Measurements from ENCODE around the gene BCAR1.
"Not testable (repeated sequence)": the region's sequence is repeated elsewhere in the genome, so short reads cannot be mapped to it uniquely, and the experiment has no call there.

Gene BCAR1

GRCh38 chr16:75219088-75219487, 32.3 kb downstream of the BCAR1 start:
- DNase-seq: no peak

GRCh38 chr16:75218256-75219076, 33.0 kb downstream of the BCAR1 start, which contains the start of gene CTRB1:
Gene CTRB1, plus strand, starts transcription at chr16:75218988. Its CDS starts 20 bp downstream, at chr16:75219008.
- no peak for DNase-seq

- no peak for DNase-seq
Measured at GRCh38 chr16:75217389-75217851, 34.0 kb downstream of the BCAR1 start.

GRCh38 chr16:75216576-75216975, 34.8 kb downstream of the BCAR1 start:
- DNase-seq: no peak

- no peak for DNase-seq
Measured at GRCh38 chr16:75216127-75216526, 35.3 kb downstream of the BCAR1 start.

- DNase-seq: not testable (repeated sequence)
Measured at GRCh38 chr16:75211286-75211685, 40.1 kb downstream of the BCAR1 start.

- no peak for DNase-seq
Measured at GRCh38 chr16:75209944-75210343, 41.5 kb downstream of the BCAR1 start.

GRCh38 chr16:75209514-75209913, 41.9 kb downstream of the BCAR1 start:
- not testable (repeated sequence) for DNase-seq

- DNase-seq: no peak
Measured at GRCh38 chr16:75208861-75209505, 42.4 kb downstream of the BCAR1 start.

- no peak for DNase-seq
Measured at GRCh38 chr16:75208242-75208825, 43.1 kb downstream of the BCAR1 start.

GRCh38 chr16:75207831-75208230, 43.6 kb downstream of the BCAR1 start:
- no peak for DNase-seq

- no peak for DNase-seq
Measured at GRCh38 chr16:75206749-75207451, 44.5 kb downstream of the BCAR1 start, which contains the start of gene CTRB2. Gene CTRB2, minus strand, starts transcription at chr16:75207161. Its CDS starts 20 bp downstream, at chr16:75207141.

- not testable (repeated sequence) for DNase-seq
Measured at GRCh38 chr16:75205961-75206748, 45.3 kb downstream of the BCAR1 start.

- not testable (repeated sequence) for DNase-seq
Measured at GRCh38 chr16:75205438-75205837, 46.0 kb downstream of the BCAR1 start.

GRCh38 chr16:75204905-75205304, 46.5 kb downstream of the BCAR1 start:
- DNase-seq: not testable (repeated sequence)

GRCh38 chr16:75204410-75204758, 47.0 kb downstream of the BCAR1 start:
- no peak for DNase-seq

- no peak for DNase-seq
Measured at GRCh38 chr16:75203667-75204409, 47.6 kb downstream of the BCAR1 start.

GRCh38 chr16:75203096-75203495, 48.3 kb downstream of the BCAR1 start:
- no peak for DNase-seq

- no peak for DNase-seq
Measured at GRCh38 chr16:75202069-75202590, 49.3 kb downstream of the BCAR1 start.

GRCh38 chr16:75198135-75198600, 53.3 kb downstream of the BCAR1 start:
- no peak for DNase-seq

GRCh38 chr16:75197522-75198134, 53.8 kb downstream of the BCAR1 start:
- no peak for DNase-seq
